Upper lobe of right lung (tissue), 1 donor: ENCODE measurements around the gene PRR14. TPM values are rescaled to one million over a fixed set of nuclear protein-coding genes. Genes with fewer than 3 reads are reported as not detected.

Experiments
- ATAC-seq: fragments of 200-7000 bp; cut with Tn5 transposase; one replicate; pipeline ENCODE4 v1.9.1; 2020; ENCODE audit warnings: mild to moderate bottlenecking, moderate library complexity
- DNase-seq: peaks from one replicate; pipeline ENCODE4 v3.0.0-alpha.2; 2020
- H3K27ac ChIP-seq: fragments of 200-600 bp; one replicate; pipeline ENCODE4 v1.8.0; 2022
- H3K27me3 ChIP-seq: fragments of 200-600 bp; one replicate; pipeline ENCODE4 v1.8.0; 2022; ENCODE audit warnings: mild to moderate bottlenecking
- H3K36me3 ChIP-seq: fragments of 200-600 bp; one replicate; pipeline ENCODE4 v1.8.0; 2022
- H3K4me1 ChIP-seq: fragments of 200-600 bp; one replicate; pipeline ENCODE4 v1.8.0; 2022
- H3K4me3 ChIP-seq: fragments of 200-600 bp; one replicate; pipeline ENCODE4 v1.8.0; 2022; ENCODE audit warnings: mild to moderate bottlenecking
- H3K9me3 ChIP-seq: fragments of 200-600 bp; one replicate; pipeline ENCODE4 v1.8.0; 2022
- CTCF ChIP-seq: fragments of 200-600 bp; IDR thresholded peaks from one replicate; pipeline ENCODE4 v1.8.0; 2022; ENCODE audit warnings: antibody characterized with exemption
- intact Hi-C: fragments of 100-400 bp; cut with DNase I; formaldehyde crosslinking; loops from one replicate; pipeline ENCODE4 v1.11.0; 2022
- total RNA-seq: library from RNA; stranded (reverse); fragmentation: NEBNext Ultra II Directional; extraction: Animal tissue kit (Norgen Biotek cat#: 25700); gene quantifications from one replicate; pipeline ENCODE4 v1.2.1, GENCODE V29; 2021
- donor health status: DM: no; HTN: yes; CAD: no; lungs with severe emphysema.

The PRR14 gene
- total RNA-seq, 1 donor from 2014 or later: 48.2 TPM

GRCh38 chr16:30663820-30664219 is 13.1 kb downstream of the PRR14 start:
- H3K4me1 ChIP-seq: peaks cover 21% of the 10 kb centered on the region
- intact Hi-C loops: no loop called here

GRCh38 chr16:30664616-30665109 is 13.9 kb downstream of the PRR14 start:
- Histone ChIP-seq H3K4me3 (no peak overlapping the region), H3K36me3 (peaks cover 86% of the 10 kb centered on the region), H3K27ac (no peak overlapping the region), H3K27me3 (no peaks in the 10 kb centered on the region), H3K4me1 (peaks cover 21% of the 10 kb centered on the region), H3K9me3 (no peaks in the 10 kb centered on the region)
- intact Hi-C loops: no loop called here
- DNase-seq: no peak
- no peak for TF ChIP-seq CTCF
- ATAC-seq: no peak

More at GRCh38 chr16:30663820-30664219, 13.1 kb downstream of the PRR14 start:
- ATAC-seq (no peak), DNase-seq (no peak)
- no peaks in the 10 kb centered on the region for H3K9me3 ChIP-seq
- H3K27me3 ChIP-seq: no peaks in the 10 kb centered on the region
- no peak overlapping the region for H3K27ac ChIP-seq
- H3K4me3 ChIP-seq: no peak overlapping the region
- H3K36me3 ChIP-seq: peaks cover 78% of the 10 kb centered on the region
- TF ChIP-seq CTCF: no peak

DNA sequence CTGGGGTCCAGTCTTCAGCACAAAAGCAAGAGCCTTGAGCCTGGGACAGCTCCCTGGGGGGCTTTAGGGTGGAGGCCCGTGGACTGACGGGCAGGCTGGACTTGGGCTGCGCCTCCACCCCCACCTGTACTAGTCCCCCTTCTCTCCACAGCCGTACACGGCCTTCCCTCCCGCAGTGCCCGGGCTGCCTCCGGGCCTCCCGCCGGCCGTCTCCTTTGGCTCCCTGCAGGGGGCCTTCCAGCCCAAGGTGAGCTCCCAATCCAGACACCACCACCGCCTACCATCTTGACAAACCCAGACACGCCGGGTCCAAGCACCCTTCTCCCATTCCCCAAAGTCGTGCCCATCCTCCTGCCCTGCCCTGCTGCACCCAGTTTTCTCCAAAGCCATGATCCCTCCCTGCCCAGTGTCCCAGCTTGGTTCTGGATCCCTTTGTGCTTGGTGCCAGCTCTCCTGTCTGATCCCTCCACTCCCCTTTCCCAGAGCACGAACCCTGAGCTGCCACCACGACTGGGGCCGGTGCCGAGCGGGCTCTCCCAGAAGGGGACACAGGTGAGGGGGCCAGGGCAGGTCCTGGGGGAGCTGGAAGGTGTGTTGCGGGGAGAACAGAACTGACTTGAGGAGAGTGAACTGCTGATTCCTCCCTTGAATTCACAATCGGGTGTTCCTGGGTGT is 14.5 kb downstream of the PRR14 start:
- H3K27ac ChIP-seq: no peak overlapping the region
- H3K4me1 ChIP-seq: peaks cover 20% of the 10 kb centered on the region
- no peaks in the 10 kb centered on the region for H3K9me3 ChIP-seq
- H3K4me3 ChIP-seq: no peak overlapping the region
- DNase-seq (no peak), ATAC-seq (no peak)
- no peak for TF ChIP-seq CTCF
- H3K27me3 ChIP-seq: no peaks in the 10 kb centered on the region
- intact Hi-C loops: no loop called here
- H3K36me3 ChIP-seq: peaks cover 92% of the 10 kb centered on the region

- Histone ChIP-seq H3K9me3 (no peaks in the 10 kb centered on the region), H3K27ac (no peak overlapping the region), H3K36me3 (peaks cover 92% of the 10 kb centered on the region), H3K4me1 (peaks cover 14% of the 10 kb centered on the region), H3K27me3 (no peaks in the 10 kb centered on the region), H3K4me3 (no peak overlapping the region)
- no peak for TF ChIP-seq CTCF
- intact Hi-C loops: no loop called here
- ATAC-seq: no peak
- DNase-seq: no peak
Measured at GRCh38 chr16:30665830-30666190, 15.1 kb downstream of the PRR14 start.

- peaks cover 83% of the 10 kb centered on the region for H3K36me3 ChIP-seq
- no peak overlapping the region for H3K4me3 ChIP-seq
- H3K4me1 ChIP-seq: peaks cover 6% of the 10 kb centered on the region
- no peaks in the 10 kb centered on the region for H3K27me3 ChIP-seq
- no peak for ATAC-seq
- no peak for TF ChIP-seq CTCF
- intact Hi-C loops: no loop called here
- H3K9me3 ChIP-seq: no peaks in the 10 kb centered on the region
- DNase-seq: no peak
- H3K27ac ChIP-seq: no peak overlapping the region
Measured at GRCh38 chr16:30666681-30667080, 15.9 kb downstream of the PRR14 start.
